ENCODE data around the gene AQR. TPM values are rescaled to one million over a fixed set of nuclear protein-coding genes. Genes with fewer than 3 reads are reported as not detected.
"Not testable (repeated sequence)": the region's sequence is repeated elsewhere in the genome, so short reads cannot be mapped to it uniquely, and the experiment has no call there.

The AQR gene
- total and polyA plus RNA-seq, 8 donors = 4.9 to 15.7 (median 8.1) TPM

- intact Hi-C loops (cut with DNase I) = no loop called here
- TF ChIP-seq CTCF (IDR thresholded peaks at IDR 0.05) = no peak
- peaks cover 0 to 8% (median 5%) of the 10 kb centered on the region in 3 donors for H3K36me3 ChIP-seq
- no peak overlapping the region for H3K27ac ChIP-seq
- H3K9me3 ChIP-seq = no peaks in the 10 kb centered on the region
- DNase-seq (no peak), ATAC-seq (no peak), FAIRE-seq (no peak)
- 52 to 58% methylated on average over 1 of the region's 1 CpG for WGBS, 2 donors
- peak overlapping the region in 3 of 4 donors; percentile 70 to 91 (median 82) for H3K4me3 ChIP-seq
- H3K4me1 ChIP-seq = peaks cover 11 to 26% (median 26%) of the 10 kb centered on the region in 3 donors
- no peaks in the 10 kb centered on the region for H3K27me3 ChIP-seq
Measured at GRCh38 chr15:34986326-34986725, 16.8 kb upstream of the AQR start.

DNA sequence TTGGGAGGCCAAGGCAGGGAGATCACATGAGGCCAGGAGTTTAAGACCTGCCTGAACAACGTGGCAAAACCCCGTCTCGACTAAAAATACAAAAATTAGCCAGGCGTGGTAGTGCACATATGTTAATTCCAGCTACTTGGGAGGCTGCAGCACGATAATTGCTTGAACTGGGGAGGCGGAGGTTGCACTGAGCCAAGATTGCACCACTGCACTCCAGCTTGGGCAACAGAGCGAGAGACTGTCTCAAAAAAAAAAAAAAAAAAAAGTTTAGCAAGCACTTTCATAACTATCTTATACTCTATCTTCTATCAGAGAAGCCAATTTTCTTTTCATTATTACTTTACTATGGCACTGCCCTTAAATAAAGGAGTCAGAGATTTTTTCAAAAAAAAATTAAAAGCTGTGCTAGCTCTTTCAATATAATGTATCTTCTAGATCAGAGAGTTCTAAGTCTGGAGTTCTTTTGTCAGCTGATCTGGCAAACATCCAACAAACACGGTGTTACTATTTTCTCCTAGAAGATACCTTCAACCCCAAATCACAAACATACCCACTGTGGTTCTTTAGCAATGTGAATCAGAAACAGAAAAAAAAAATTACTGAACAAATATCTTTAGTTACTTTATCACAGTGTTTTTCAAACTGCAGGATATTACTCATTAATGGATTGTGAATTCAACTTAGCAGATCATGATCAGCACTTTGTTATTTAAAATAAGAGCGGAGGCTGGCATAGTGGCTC lies 15.5 kb upstream of the AQR start:
- FAIRE-seq = no peak
- H3K9me3 ChIP-seq = no peaks in the 10 kb centered on the region
- no peak for DNase-seq
- no peak overlapping the region for H3K4me3 ChIP-seq
- H3K36me3 ChIP-seq = peaks cover 0 to 8% (median 5%) of the 10 kb centered on the region in 3 donors
- ATAC-seq = no peak
- 68 to 70% methylated on average over 9 of the region's 9 CpGs for WGBS, 2 donors
- H3K27ac ChIP-seq = no peak overlapping the region
- TF ChIP-seq CTCF (IDR thresholded peaks at IDR 0.05) = no peak
- H3K27me3 ChIP-seq = no peaks in the 10 kb centered on the region
- intact Hi-C loops (cut with DNase I) = no loop called here
- H3K4me1 ChIP-seq = peaks cover 11 to 26% (median 26%) of the 10 kb centered on the region in 3 donors

- intact Hi-C loops (cut with DNase I) = no loop called here
- peaks cover 0 to 3% (median under 1%) of the 10 kb centered on the region in 3 donors for H3K36me3 ChIP-seq
- ATAC-seq (no peak), FAIRE-seq (no peak), DNase-seq (no peak)
- H3K27ac ChIP-seq = no peak overlapping the region
- no peak for TF ChIP-seq CTCF (IDR thresholded peaks at IDR 0.05)
- H3K27me3 ChIP-seq = no peaks in the 10 kb centered on the region
- H3K4me1 ChIP-seq = no peaks in the 10 kb centered on the region
- WGBS, 2 donors = 91 to 97% methylated on average over 2 of the region's 2 CpGs
- no peak overlapping the region for H3K4me3 ChIP-seq
- no peaks in the 10 kb centered on the region for H3K9me3 ChIP-seq
Measured at GRCh38 chr15:34976743-34977142, 7.2 kb upstream of the AQR start.

DNA sequence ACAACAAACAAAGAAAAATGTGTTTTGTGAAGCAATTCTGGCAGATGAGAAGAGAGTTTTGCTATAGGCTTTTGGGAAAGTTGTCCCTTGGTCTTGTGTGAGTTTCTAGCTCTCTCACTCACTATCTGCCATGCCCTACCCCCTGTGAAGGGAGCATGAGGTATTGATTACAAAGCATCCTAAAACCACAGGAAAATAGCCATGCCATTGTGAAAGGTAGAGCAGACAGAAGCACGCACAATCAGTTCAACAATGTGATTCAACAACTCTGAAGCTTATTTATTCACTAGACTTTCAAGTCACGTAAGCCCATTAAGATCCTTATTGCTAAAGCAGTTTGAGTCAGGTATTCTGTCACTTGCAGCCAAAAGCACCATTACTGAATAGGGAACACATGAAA lies 6.5 kb upstream of the AQR start:
- Histone ChIP-seq H3K4me3 (no peak overlapping the region), H3K36me3 (no peaks in the 10 kb centered on the region), H3K27me3 (no peaks in the 10 kb centered on the region), H3K9me3 (no peaks in the 10 kb centered on the region), H3K4me1 (no peaks in the 10 kb centered on the region), H3K27ac (no peak overlapping the region)
- 91 to 94% methylated on average over 2 of the region's 2 CpGs for WGBS, 2 donors
- no peak for TF ChIP-seq CTCF (IDR thresholded peaks at IDR 0.05)
- intact Hi-C loops (cut with DNase I) = no loop called here
- FAIRE-seq (no peak), ATAC-seq (no peak), DNase-seq (no peak)

DNA sequence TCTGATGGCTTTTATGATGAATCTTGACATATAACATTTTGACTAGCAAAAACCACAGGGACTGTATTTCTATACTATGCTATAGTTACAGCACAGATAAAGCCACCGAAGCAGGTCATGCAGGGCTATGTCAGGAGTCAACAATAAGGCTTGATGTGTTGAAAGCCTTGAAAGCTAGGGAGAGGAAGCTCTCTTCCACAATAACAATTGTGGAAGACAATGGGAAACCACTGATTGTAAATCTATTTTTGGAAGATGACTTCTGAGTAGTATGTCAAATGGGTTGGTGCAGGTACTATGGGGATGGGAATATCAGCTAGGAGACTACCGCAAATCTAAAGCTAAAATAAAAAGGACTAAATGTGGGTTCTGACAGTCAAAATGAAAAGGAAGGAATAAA lies 4.0 kb upstream of the AQR start:
- Histone ChIP-seq H3K36me3 (no peaks in the 10 kb centered on the region), H3K4me1 (peaks cover 0 to 4% (median 3%) of the 10 kb centered on the region in 3 donors), H3K9me3 (no peaks in the 10 kb centered on the region), H3K27ac (no peak overlapping the region), H3K4me3 (no peak overlapping the region), H3K27me3 (no peaks in the 10 kb centered on the region)
- intact Hi-C loops (cut with DNase I) = no loop called here
- no peak for FAIRE-seq
- WGBS, 2 donors = 87% methylated on average over 2 of the region's 2 CpGs
- TF ChIP-seq CTCF (IDR thresholded peaks at IDR 0.05) = no peak
- DNase-seq = no peak
- ATAC-seq = no peak

- Histone ChIP-seq H3K27ac (peak overlapping the region in 1 of 4 donors; percentile 66), H3K4me1 (peaks cover 0 to 14% (median 10%) of the 10 kb centered on the region in 3 donors), H3K4me3 (peak overlapping the region; percentile 51 to 95 (median 90))
- H3K9me3 ChIP-seq; ATAC-seq; H3K27me3 ChIP-seq; intact Hi-C loops (cut with DNase I); H3K36me3 ChIP-seq; FAIRE-seq; DNase-seq: not testable (repeated sequence)
- 62 to 65% methylated on average over 21 of the region's 21 CpGs for WGBS, 2 donors
Measured at GRCh38 chr15:34970098-34970643, 629 bp upstream of the AQR start.

Data from pancreas (tissue), 10 donors.